HEK293T (cell line): Measurements from ENCODE around the gene SRGAP3.

ENCODE experiments used
- ARNT ChIP-seq: fragments of 450-650 bp; IDR thresholded peaks from 2 replicates; pipeline ENCODE4 v1.6.1; 2017; ENCODE audit warnings: mild to moderate bottlenecking
- BHLHE40 ChIP-seq: fragments of 450-650 bp; IDR thresholded peaks from 2 replicates; pipeline ENCODE4 v1.6.1; 2016; ENCODE audit warnings: mild to moderate bottlenecking, moderate library complexity, borderline replicate concordance
- SP1 ChIP-seq: fragments of 450-650 bp; IDR thresholded peaks from 2 replicates; pipeline ENCODE4 v1.6.1; 2017
- TARDBP ChIP-seq: fragments of 450-650 bp; IDR thresholded peaks from 2 replicates; pipeline ENCODE4 v1.6.1; 2016
- ZNF384 ChIP-seq: fragments of 450-650 bp; IDR thresholded peaks from 2 replicates; pipeline ENCODE4 v1.6.1; 2016
- TF ChIP-seq, protein P1 (sequence below): fragments of 450-650 bp; IDR thresholded peaks from 2 replicates; pipeline ENCODE4 v1.6.1; 2016

DNA sequence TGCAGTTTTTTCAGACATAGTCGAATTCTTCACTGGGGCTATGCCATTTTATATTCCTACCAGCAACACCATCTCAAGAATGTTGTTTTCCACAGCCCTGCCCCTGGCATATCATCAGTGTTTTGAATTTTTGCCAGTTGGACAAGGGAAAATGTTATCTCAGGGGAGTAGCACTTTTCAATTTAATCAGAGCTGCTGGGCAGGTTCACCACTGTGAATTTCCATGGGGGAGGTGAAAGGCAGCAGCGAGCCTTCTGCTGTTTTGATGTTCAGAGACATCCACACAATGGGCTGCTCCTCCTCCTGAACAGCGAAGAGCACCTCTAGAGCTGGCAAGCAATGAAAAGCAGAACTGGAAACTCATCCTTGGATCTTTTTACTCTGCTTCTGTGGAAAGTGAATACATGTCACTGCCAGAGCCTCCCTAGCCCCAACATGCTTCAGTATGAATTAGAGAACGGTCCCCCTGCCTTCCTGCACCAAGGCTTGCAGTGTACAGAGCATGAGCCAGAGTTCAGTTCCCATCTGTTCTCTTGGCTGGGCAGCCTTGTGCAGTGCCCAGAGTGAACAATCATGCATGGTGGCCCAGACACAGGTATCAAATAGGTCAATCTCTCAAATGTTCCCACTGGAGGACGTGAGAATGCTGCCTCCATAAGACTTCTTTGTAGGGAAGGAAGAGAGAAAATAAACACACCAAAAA, 230.0 kb downstream of the SRGAP3 start:
- TF ChIP-seq, protein P1, sequence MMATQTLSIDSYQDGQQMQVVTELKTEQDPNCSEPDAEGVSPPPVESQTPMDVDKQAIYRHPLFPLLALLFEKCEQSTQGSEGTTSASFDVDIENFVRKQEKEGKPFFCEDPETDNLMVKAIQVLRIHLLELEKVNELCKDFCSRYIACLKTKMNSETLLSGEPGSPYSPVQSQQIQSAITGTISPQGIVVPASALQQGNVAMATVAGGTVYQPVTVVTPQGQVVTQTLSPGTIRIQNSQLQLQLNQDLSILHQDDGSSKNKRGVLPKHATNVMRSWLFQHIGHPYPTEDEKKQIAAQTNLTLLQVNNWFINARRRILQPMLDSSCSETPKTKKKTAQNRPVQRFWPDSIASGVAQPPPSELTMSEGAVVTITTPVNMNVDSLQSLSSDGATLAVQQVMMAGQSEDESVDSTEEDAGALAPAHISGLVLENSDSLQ = no peak
- no peak for TF ChIP-seq BHLHE40
- TF ChIP-seq SP1 = no peak
- no peak for TF ChIP-seq TARDBP
- TF ChIP-seq ZNF384 = no peak
- TF ChIP-seq ARNT = no peak
